Measurements from ENCODE around the gene GPR82.
"Not testable (repeated sequence)": the region's sequence is repeated elsewhere in the genome, so short reads cannot be mapped to it uniquely, and the experiment has no call there.

Gene GPR82, protein sequence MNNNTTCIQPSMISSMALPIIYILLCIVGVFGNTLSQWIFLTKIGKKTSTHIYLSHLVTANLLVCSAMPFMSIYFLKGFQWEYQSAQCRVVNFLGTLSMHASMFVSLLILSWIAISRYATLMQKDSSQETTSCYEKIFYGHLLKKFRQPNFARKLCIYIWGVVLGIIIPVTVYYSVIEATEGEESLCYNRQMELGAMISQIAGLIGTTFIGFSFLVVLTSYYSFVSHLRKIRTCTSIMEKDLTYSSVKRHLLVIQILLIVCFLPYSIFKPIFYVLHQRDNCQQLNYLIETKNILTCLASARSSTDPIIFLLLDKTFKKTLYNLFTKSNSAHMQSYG

DNA sequence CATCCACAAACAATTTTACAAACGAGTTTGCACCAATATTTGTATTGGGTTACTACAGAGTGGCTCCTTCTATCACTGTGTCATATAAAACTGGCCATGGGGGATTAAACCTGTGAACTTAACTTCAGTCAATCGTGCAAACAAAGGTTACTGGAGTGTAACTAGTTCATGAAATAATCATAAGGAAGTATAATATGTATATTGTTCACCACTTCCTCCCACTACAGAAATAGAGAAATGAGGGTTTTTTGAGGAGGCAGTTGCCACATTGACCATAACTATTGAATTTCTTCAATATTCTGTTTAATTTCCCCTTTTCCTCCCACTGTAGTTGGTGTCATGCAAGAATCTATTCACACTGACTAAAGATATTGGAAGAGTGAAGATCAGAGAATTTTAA lies at the start of gene GPR82:
Gene GPR82, plus strand, starts transcription at position 356 of the 400 bp plus-strand sequence. CDS start 2,846 bp downstream, outside the sequence.
- DNase-seq (ENCODE audit: low spot score) = no peak

DNA sequence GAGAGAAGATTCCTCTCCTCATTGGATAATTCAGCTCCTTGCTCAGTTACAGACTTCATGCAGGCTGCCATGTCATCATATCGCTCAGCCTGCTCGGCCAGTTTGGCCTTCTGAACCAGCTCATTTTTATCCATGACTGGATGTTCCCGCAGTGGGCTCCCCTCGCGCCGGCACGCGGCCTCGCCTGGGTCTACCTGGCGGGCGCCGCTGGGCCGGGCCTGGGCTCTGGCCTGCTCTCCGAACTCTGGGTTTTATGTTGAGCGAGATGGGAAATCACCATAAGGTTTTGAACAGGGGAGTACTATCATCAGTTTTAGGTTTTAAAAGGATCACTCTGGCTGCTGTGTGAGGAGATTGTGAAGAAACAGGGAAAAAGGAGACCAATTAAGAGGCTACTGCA lies 47.6 kb upstream of the GPR82 start:
- DNase-seq (ENCODE audit: low spot score) = not testable (repeated sequence)

DNA sequence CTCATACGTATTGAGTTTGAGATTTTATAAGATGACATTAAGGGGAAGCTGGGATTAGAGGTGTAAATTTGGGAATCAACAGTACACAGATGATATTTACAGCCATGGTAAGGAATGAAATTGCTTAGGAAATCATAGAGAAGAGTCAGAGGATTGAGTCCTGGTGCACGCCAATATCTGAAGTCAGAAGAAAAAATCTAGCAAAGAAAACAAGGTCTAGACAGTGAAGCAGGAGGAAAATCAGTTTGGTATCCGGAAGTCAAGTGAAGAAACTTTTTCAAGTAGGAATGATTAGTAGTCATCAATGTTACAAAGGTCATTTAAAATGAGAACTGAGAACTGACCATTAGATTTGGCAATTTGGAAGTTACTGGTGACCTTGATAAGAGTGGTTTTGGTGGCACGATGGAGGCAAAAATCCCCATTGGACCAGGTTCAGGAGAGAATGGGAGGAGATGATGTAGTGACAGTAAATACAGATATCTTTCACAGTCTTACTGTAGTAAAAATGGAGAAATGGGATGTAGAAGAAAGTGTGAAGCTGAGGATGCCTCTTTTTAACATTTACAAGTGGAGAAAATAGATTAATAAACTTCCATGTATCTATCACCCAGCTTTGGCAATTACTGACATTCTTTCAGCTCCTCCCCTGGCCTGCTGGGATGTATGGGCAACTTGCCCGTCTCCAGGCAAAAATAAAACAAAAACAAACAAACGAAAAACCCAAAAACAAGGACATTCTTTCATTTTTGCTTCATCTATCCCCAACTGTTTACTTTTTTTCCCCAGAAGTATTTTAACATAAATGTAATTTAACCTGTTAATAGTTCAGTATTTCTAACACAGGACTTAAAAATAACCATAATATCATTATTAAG lies 46.6 kb upstream of the GPR82 start:
- no peak for DNase-seq (ENCODE audit: low spot score)

DNA sequence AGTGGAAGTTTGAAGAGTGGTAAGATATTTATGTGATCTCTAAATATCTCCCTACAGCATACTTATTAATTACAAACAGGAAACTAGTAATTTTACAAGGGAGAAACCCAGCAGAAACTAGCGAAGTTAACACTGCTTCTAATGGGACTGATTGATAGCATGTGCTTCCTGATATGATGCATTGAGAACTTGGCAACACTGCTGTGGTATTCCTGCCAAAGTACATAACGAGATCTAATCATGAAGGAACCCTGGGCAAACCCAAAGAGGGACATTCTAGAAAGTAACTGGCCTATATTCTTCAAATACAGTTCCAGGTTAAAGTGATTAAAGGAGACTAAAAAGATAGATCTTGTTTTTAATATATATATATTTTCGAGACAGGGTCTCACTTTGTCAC lies 39.8 kb upstream of the GPR82 start:
- no peak for DNase-seq (ENCODE audit: low spot score)

DNA sequence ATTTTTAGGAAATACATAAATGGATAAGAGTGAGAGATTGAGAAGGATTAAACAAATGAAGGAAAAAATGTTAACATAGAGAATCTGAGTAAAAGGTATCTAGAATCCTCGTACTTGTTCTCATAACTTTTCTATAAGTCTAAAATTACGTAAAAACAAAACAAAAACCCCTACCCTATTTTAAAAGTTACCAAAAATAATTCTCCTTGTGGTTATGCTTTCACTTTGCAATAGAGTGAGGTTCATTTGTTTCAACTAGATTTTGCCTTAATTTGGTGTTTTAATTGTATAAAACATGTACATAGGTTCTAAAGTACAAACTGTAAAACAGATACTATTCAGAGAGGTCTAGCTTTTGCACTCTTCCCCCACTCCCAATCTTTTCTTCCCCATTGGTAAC lies 39.0 kb upstream of the GPR82 start:
- DNase-seq (ENCODE audit: low spot score) = no peak

DNA sequence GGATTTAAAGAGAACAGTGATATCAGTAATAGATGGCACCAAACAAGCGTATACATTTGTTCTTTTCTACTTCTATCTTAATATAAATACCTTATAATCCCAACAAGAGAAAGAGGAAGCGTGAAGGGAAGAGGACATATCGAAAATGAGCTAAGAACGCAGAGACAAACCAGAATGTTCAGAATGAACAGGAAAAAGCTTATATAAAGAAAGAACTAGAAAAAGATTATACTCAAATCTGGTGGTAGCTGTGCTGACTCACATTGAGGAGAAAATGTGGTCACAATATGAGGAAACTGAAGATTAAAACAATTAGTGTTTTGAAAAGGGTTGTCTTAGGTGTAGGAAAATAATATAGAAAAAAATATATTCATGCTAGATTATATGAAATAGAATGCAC lies 37.2 kb upstream of the GPR82 start:
- no peak for DNase-seq (ENCODE audit: low spot score)

DNA sequence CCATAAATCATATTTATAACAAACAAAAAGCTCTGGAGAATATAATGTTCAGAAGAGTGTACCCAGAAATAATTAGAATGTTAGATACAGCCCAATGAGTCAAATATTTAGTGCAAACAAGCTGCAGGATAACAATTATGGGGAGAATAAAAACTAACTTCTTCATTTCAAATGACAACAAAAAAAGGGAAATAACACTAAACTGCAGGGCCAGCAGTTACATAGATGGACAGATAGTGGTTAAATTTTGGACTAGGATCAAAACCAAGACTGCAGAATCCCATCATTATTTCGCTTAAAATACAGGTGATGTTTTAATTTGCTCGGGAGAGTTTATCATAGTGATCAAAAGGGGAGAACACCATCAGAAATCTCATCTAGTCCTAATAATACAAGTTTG lies 35.8 kb upstream of the GPR82 start:
- no peak for DNase-seq (ENCODE audit: low spot score)

DNA sequence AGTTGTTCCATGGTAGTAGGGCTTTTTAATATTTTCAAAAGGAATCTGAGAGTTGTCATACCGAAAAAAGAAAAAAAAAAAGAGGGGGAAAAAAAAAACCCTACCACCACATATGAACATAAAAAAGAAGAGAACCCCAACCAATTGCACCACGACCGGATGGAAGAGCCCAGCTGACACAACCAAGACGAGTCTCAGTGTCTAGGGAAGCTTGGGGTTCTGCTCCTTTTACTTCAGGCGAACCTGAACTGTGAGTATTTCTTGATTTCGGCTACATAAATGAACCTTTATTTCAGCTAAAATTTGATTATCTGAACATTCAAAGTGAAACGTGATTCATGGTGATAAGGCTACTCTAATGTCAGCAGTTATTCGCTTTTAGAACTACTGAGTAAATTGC lies 35.1 kb upstream of the GPR82 start, which contains the start of gene GPR34:
Gene GPR34, plus strand, starts transcription at position 139 of the 400 bp plus-strand sequence. CDS start 6,661 bp downstream, outside the sequence.
- no peak for DNase-seq (ENCODE audit: low spot score)

DNA sequence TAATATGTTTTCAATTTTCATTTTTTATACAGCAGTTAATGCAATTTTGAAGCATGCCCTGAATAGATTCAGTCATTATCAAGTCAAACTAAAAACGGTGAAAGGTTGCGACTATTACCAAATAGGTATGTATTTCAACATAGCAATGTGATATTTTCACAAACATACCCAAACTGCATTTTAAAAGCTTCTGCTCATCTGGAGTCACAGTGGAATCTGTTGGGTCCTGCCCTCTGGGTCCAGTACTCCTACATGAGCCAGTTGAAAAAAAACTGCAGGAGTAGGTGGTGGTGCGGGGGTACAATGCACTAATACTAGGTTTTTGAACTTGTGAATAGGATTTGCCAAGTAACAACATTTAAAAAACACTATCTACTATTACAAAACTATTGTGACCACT lies 34.3 kb upstream of the GPR82 start:
- no peak for DNase-seq (ENCODE audit: low spot score)

DNA sequence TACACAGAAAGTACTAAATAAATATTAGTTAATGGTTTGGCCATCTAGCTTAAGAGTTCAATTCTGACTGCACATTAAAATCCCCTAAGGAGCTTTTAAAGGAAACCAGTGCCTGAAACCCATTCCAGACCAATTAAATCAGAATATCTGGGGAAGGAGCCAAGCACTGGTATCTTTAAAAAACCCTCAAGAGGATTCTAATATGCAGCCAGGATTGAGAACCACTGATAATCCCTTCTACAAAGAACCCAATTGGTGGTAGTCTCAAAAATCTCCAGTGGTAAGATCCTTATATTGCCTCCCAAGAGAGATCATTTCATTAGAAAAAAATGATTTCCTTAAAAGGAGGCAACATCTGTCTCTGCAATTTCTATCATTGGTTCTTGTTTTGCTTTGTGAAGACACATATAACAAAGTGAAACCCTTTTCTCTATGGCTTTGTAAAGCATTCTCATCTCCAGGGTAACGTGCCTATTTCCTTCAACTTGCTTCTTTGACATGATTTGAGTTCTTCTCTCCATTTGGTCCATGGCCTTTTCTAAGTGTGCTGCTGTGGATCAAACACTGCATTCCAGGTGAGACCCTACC lies 31.7 kb upstream of the GPR82 start:
- DNase-seq (ENCODE audit: low spot score) = no peak

DNA sequence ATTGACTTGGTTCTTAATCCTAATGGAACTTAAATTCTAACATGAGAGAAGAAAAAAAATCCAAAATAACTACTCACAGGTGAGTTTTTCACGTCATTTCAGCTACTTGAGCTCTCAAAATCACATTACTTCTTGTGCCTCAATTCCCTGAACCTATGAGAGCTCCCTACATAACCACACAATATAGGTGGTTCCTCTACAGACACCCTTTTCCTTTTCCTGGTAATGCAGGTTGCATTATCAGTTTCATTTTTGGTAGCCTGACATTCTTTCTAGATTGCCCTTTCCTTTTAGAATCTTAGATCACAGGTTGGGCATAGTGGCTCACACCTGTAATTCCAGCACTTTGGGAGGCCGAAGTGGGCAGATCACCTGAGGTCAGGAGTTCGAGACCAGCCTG lies 31.0 kb upstream of the GPR82 start:
- DNase-seq (ENCODE audit: low spot score) = no peak

DNA sequence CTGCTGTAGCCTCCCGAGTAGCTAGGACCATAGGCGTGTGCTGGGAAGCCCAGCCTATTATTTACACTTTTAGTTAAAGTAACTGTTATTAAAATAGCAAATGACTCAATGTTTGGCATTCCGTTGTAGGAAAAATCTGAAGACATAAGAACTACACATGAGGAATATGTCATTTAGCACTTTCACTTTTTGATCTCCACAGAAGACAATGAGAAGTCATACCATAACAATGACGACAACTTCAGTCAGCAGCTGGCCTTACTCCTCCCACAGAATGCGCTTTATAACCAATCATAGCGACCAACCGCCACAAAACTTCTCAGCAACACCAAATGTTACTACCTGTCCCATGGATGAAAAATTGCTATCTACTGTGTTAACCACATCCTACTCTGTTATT lies 28.6 kb upstream of the GPR82 start:
- DNase-seq (ENCODE audit: low spot score) = peak; percentile 4

DNA sequence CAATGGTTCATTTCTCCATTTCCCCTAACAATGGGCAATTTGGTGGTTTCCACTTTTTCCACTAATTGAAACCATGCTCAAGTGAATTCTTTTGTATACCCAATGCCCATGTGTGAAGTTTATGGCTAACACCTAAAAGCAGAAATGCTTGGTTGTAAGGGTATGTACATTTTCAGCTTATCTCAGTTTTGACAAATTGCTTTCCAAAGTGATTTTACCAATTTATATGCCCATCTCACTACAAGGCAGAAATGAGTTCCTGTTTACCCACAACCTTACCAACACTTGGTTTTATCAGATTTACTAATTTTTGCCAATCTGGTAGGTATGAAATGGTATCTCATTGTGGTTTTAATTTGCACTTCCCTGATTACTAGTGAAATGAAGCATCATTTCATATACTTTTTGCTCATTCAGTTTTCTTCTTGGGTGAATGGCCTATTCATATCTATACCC lies 20.4 kb upstream of the GPR82 start:
- DNase-seq (ENCODE audit: low spot score) = no peak

DNA sequence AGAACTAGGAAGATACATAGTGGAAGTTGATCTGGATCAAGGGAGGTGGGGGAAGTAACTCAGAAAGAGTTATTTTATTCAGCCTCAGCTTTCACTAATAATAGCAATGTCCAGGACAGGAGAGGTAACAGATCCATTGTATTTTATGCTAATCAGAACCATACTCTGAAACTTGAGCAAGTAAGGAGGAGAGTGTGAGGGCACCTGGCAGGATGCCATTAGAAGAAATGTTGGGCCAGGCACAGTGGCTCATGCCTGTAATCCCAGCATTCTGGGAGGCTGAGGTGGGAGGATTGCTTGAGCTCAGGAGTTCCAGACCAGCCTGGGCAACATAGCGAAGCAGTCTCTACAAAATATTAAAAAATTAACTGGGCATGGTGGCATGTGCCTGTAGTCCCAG lies 18.9 kb upstream of the GPR82 start:
- DNase-seq (ENCODE audit: low spot score) = no peak

DNA sequence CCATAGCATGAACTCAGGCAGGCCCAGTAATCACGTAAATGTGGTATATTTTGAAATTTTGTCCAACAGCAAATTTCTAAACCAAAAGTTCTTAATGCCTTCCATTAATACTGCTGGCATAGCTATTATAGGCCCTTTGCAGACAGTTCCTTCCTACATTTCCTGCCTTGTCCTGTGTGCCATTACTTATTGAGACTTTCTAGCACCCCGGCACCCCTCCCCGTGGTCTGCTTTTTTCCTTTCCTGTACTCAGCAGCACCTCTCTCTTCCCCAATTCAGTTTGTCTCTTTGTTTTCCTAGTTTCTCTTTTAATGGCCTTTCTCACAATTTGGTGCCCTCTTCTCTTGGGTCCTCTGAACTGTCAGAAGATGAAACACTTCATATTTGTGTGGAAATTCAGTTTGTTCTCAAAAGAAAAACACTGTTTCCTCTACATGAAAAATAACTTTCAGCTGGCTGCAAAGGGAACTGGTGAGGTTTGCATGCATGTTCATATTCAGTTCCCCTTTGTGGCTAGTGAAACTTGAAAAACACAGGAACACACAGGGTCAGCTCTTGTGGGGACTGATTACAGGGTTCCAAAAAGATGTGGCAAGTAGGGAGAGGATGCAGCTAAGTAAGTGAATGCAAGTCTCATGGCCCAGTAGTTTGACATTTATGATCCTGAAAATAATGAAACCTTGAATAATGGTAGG lies 18.2 kb upstream of the GPR82 start:
- DNase-seq (ENCODE audit: low spot score) = no peak

DNA sequence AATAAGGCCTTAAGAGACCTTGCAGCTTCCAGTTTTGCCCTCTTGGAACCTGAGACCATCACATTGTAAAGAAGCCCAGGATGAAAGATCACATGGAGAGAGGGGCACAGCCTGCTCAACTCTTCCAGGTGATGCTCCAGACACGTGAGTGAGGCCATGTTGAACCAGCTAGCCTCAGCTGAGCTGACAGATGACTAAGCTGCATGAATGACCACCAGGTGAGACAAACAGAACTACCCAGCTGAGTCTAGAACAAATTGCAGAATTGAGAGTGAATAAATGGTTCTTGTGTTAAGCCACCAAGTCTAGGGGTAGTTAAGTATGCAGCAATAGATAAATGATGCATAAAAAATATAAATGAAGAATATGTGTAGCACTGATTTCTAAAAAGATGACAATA lies 16.8 kb upstream of the GPR82 start:
- DNase-seq (ENCODE audit: low spot score) = no peak

DNA sequence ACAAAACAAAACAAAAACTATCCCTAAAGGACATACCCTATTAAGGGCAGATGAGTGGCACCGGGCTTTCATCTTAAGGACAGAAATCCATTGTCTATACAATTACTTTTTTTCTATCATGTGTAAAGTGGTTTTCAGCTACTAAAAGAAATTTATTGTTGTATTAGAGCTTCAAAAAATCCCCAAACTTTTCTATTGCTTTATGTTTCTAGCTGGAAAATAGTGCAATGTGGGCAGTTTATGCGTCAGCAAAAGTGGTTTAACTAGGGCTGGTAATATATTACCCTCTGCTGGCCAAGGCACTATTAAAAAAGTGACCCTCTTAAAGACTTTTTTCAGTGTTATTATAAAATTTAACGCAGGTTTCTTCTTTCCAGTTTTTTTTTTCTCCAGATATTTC lies 15.5 kb upstream of the GPR82 start:
- no peak for DNase-seq (ENCODE audit: low spot score)

DNA sequence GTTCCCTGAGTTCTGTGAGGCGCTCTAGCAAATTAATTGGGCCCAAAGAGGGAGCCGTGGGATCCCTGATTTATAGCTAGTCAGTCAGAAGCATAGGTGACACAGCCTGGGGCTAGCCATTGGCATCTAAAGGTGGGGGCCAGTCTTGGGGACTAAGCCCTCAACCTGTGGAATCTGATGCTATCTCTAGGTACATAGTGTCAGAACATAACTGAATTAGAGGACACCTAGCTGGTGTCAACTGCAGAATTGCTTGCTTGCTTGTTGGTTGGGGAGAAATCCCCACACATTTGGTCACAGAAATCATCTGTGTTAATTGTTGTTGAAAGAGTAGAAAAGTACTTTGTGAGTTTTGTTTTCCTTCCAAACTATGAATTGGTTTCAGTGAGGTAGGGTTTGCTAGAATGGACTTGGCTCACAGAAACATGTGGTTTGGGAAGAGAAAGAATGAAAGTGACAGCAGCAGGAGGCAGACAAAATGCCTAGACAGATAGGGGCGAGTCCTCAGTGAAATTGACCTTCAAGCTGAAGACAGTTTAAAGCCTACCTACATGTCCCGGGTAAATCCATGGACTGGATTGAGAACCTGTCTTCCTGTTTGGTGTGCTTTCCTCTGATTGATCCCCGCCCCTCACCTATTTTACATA lies 12.8 kb upstream of the GPR82 start:
- DNase-seq (ENCODE audit: low spot score) = no peak

DNA sequence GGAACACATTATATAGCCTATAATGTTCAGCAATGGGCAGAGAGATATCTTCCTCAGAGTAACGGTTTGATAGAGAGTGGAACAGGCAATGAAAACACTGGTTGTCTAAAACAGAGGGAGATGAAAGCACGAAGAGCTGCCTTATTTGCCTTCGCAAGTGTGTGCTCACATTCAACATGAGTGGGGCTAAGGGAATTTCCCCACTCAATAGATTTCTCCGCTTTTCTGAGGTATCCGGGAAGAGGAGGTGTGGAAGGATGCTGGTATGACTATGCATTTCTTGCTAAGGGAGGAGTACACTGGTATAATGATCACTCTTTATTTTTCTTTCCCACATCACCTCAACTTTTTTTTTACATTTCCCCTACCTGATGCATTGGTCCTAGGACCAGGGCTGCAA lies 7.8 kb upstream of the GPR82 start:
- DNase-seq (ENCODE audit: low spot score) = no peak

DNA sequence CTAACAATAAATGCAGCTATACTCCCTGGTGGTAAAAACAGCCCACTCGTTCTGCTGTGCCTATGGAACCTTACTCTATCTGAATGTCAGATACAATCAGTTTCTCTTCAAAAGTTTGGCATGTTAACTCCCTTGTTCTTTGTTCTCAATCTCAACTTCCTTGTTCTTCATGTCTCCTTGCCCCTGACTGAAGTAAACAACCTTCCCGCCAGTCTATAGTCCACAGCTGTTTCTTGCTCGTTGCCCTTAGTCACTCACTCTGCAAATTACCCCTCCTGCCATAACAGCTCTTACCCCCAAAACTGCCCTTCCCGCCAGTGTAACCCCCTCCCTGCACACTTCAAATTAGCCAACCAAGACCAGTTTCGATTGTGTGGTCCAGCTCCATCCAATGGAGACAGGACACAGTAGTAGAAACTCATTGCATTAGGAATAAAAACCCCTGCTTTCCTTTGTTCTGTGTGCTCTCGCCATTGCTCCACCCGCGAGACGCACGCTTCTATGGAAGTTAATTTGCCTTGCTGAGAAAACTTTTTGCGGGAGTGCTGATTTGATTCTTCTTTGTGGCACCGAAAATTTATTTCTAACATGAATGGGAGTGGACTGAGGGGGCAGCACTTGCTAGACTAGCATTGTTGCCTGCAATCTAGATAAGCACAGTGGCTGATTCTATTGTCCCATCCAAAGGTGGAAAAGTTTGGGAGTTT lies 7.1 kb upstream of the GPR82 start:
- no peak for DNase-seq (ENCODE audit: low spot score)
